H1 (cell line): ENCODE data around the gene FASLG. TPM values are rescaled to one million over a fixed set of nuclear protein-coding genes. Genes with fewer than 3 reads are reported as not detected.

ENCODE experiments used
- CTCF ChIA-PET: fragments of 300-600 bp; sonication (Branson Sonifier 250); formaldehyde crosslinking; loops from one replicate; lab custom pipeline; 2021; ENCODE audit not compliant: partially characterized antibody; lab: Charles Lee
- POLR2A ChIA-PET: fragments of 300-600 bp; sonication (Branson Sonifier 250); formaldehyde crosslinking; loops from one replicate; lab custom pipeline; 2021; ENCODE audit warnings: inconsistent platforms; ENCODE audit not compliant: partially characterized antibody; lab: Charles Lee
- DNase-seq, 2 experiments: peaks; one replicate each; pipeline versions ENCODE4 v3.0.0 to v3.0.0-alpha.2; 2010 to 2022; ENCODE audit warnings: low spot score in 2 of 2, low read depth in 1 of 2, mixed read lengths in 1 of 2
- FAIRE-seq: peaks from 2 replicates; lab custom pipeline; 2011; peaks lifted over from hg19 to GRCh38; lab: Jason Lieb, UNC
- H2AFZ ChIP-seq: 2 replicates; pipeline ENCODE4 v1.8.1; 2012; ENCODE audit warnings: low read length, inconsistent platforms
- H2AK5ac ChIP-seq: 2 replicates; pipeline ENCODE4 v1.6.1; 2013; ENCODE audit warnings: low read depth, low read length
- H2BK120ac ChIP-seq: replicated peaks from 2 replicates; pipeline ENCODE3; 2013; ENCODE audit warnings: low read depth, low read length, inconsistent platforms
- H2BK12ac ChIP-seq: 2 replicates; pipeline ENCODE4 v1.6.1; 2013; ENCODE audit warnings: low read depth, low read length
- H2BK15ac ChIP-seq: 2 replicates; pipeline ENCODE4 v1.6.1; 2013; ENCODE audit warnings: low read length
- H2BK20ac ChIP-seq: 2 replicates; pipeline ENCODE4 v1.6.1; 2013; ENCODE audit warnings: low read length
- H2BK5ac ChIP-seq: 2 replicates; pipeline ENCODE4 v1.6.1; 2013; ENCODE audit warnings: low read depth, low read length
- H3K14ac ChIP-seq: 2 replicates; pipeline ENCODE4 v1.6.1; 2013; ENCODE audit warnings: inconsistent platforms; ENCODE audit not compliant: insufficient read length
- H3K18ac ChIP-seq: 2 replicates; pipeline ENCODE4 v1.6.1; 2013; ENCODE audit warnings: low read length; ENCODE audit errors: extremely low read depth
- H3K23ac ChIP-seq: 2 replicates; pipeline ENCODE4 v1.6.1; 2013; ENCODE audit warnings: inconsistent platforms; ENCODE audit not compliant: insufficient read length
- H3K23me2 ChIP-seq: 2 replicates; pipeline ENCODE4 v1.6.1; 2013; ENCODE audit warnings: low read depth, low read length
- H3K27ac ChIP-seq: 2 replicates; pipeline ENCODE4 v1.6.1; 2011; ENCODE audit warnings: low read depth, low read length, inconsistent platforms
- H3K27me3 ChIP-seq, 4 experiments: replicated peaks in 1 of 4; 1 replicate in 1 of 4; 2 replicates in 3 of 4; pipeline versions ENCODE4 v1.6.1 to v1.8.1; 2011 to 2013; ENCODE audit warnings: low read length in 3 of 4, mild to moderate bottlenecking in 3 of 4, inconsistent platforms in 2 of 4, mixed read lengths in 2 of 4, moderate library complexity in 1 of 4; ENCODE audit not compliant: control insufficient read depth in 3 of 4, insufficient read depth in 3 of 4; ENCODE audit errors: extremely low read depth in 1 of 4
- H3K36me3 ChIP-seq, 4 experiments: 2 replicates each; pipeline versions ENCODE4 v1.6.1 to v1.8.1; 2011 to 2013; ENCODE audit warnings: mild to moderate bottlenecking in 4 of 4, low read length in 3 of 4, moderate library complexity in 2 of 4, control low read depth in 1 of 4, inconsistent platforms in 1 of 4; ENCODE audit not compliant: insufficient read depth in 4 of 4, control insufficient read depth in 2 of 4
- H3K4ac ChIP-seq: replicated peaks from 2 replicates; pipeline ENCODE3; 2013; ENCODE audit warnings: low read length, low read depth, mixed read lengths, inconsistent platforms; ENCODE audit not compliant: insufficient read length
- H3K4me1 ChIP-seq, 4 experiments: replicated peaks in 1 of 4; 1 replicate in 1 of 4; 2 replicates in 3 of 4; pipeline versions ENCODE4 v1.6.1 to v1.8.1; 2011 to 2013; ENCODE audit warnings: low read length in 3 of 4, inconsistent platforms in 2 of 4, mixed read lengths in 1 of 4; ENCODE audit not compliant: insufficient read depth in 4 of 4, control insufficient read depth in 3 of 4
- H3K4me2 ChIP-seq, 2 experiments: 2 replicates each; pipeline versions ENCODE4 v1.6.1 to v1.8.1; 2011 to 2013; ENCODE audit warnings: low read depth in 2 of 2, low read length in 2 of 2, control low read depth in 1 of 2, inconsistent platforms in 1 of 2, mild to moderate bottlenecking in 1 of 2; ENCODE audit not compliant: insufficient read depth in 1 of 2
- H3K4me3 ChIP-seq, 4 experiments: fragments of 200-600, 300-600 bp in 1 of 4; sonication (generic), shearing (Covaris generic), sonication (Bioruptor Twin) in 1 of 4; 2 replicates each; pipeline versions ENCODE4 v1.5.1 to v1.8.1; 2011 to 2016; ENCODE audit warnings: low read length in 4 of 4, low read depth in 3 of 4, control low read depth in 2 of 4, inconsistent platforms in 2 of 4, mild to moderate bottlenecking in 2 of 4, mixed read lengths in 1 of 4, moderate library complexity in 1 of 4; ENCODE audit not compliant: insufficient read depth in 2 of 4; ENCODE audit errors: extremely low read depth in 1 of 4
- H3K56ac ChIP-seq: replicated peaks from 2 replicates; pipeline ENCODE3; 2013; ENCODE audit warnings: low read depth, mild to moderate bottlenecking, mixed read lengths, low read length, inconsistent platforms; ENCODE audit not compliant: insufficient read length
- H3K79me1 ChIP-seq: 2 replicates; pipeline ENCODE4 v1.6.1; 2013; ENCODE audit warnings: low read depth, low read length, control low read depth
- H3K79me2 ChIP-seq, 2 experiments: 2 replicates each; pipeline versions ENCODE4 v1.6.1 to v1.8.1; 2012 to 2013; ENCODE audit warnings: low read length in 2 of 2, mild to moderate bottlenecking in 2 of 2, inconsistent platforms in 1 of 2; ENCODE audit not compliant: insufficient read depth in 2 of 2, control insufficient read depth in 1 of 2
- H3K9ac ChIP-seq, 4 experiments: replicated peaks in 1 of 4; 1 replicate in 1 of 4; 2 replicates in 3 of 4; pipeline versions ENCODE4 v1.6.1 to v1.8.1; 2011 to 2013; ENCODE audit warnings: low read depth in 3 of 4, low read length in 3 of 4, control low read depth in 2 of 4, mild to moderate bottlenecking in 2 of 4, moderate library complexity in 2 of 4, inconsistent platforms in 1 of 4; ENCODE audit errors: extremely low read depth in 1 of 4
- H3K9me3 ChIP-seq, 2 experiments: 2 replicates each; pipeline versions ENCODE4 v1.6.1 to v1.8.1; 2012 to 2013; ENCODE audit warnings: mild to moderate bottlenecking in 2 of 2, moderate library complexity in 2 of 2, control low read depth in 1 of 2, inconsistent platforms in 1 of 2, low read depth in 1 of 2, low read length in 1 of 2, mixed read lengths in 1 of 2; ENCODE audit not compliant: insufficient read depth in 2 of 2
- H4K20me1 ChIP-seq, 2 experiments: replicated peaks in 1 of 2; 2 replicates each; pipeline versions ENCODE3 to v1.8.1; 2011 to 2013; ENCODE audit warnings: inconsistent platforms in 2 of 2, low read length in 2 of 2, mild to moderate bottlenecking in 1 of 2; ENCODE audit not compliant: insufficient read depth in 2 of 2, control insufficient read depth in 1 of 2
- H4K5ac ChIP-seq: 2 replicates; pipeline ENCODE4 v1.6.1; 2013; ENCODE audit warnings: low read length, low read depth, mixed read lengths, inconsistent platforms; ENCODE audit not compliant: insufficient read length
- H4K8ac ChIP-seq: 2 replicates; pipeline ENCODE4 v1.8.0; 2013; ENCODE audit warnings: mild to moderate bottlenecking, moderate library complexity, low read length, inconsistent platforms; ENCODE audit not compliant: insufficient read depth; ENCODE audit errors: extremely low read depth
- H4K91ac ChIP-seq: replicated peaks from 2 replicates; pipeline ENCODE3; 2013; ENCODE audit warnings: low read length, mixed read lengths, inconsistent platforms; ENCODE audit not compliant: insufficient read length
- CEBPB ChIP-seq: IDR thresholded peaks from 2 replicates; pipeline ENCODE4 v1.6.1; 2012; ENCODE audit warnings: low read depth, low read length
- EGR1 ChIP-seq: IDR thresholded peaks from 2 replicates; pipeline ENCODE4 v1.6.1; 2011; ENCODE audit warnings: low read depth, low read length, borderline replicate concordance
- KDM4A ChIP-seq: IDR thresholded peaks from one replicate; pipeline ENCODE4 v1.7.1; 2012; ENCODE audit warnings: low read depth, mild to moderate bottlenecking, moderate library complexity, low read length, inconsistent platforms; ENCODE audit not compliant: severe bottlenecking
- SIX5 ChIP-seq: IDR thresholded peaks from 2 replicates; pipeline ENCODE4 v1.6.1; 2011; ENCODE audit warnings: mild to moderate bottlenecking, low read depth, low read length
- WGBS, 2 experiments: shearing (Covaris generic) in 1 of 2; methylation state at CpG; one replicate each; pipeline versions ENCODE4 v1.1.6 to v1.1.7; 2013 to 2015; ENCODE audit warnings: low lambda C conversion rate in 2 of 2, mixed read lengths in 2 of 2, inconsistent platforms in 1 of 2, low coverage in 1 of 2, missing lambda C conversion rate in 1 of 2; ENCODE audit not compliant: insufficient replicate concordance in 2 of 2, insufficient coverage in 1 of 2, insufficient read length in 1 of 2; ENCODE audit errors: extremely low coverage in 1 of 2, missing lambda C conversion rate in 1 of 2; 5-methylcytosine and 5-hydroxymethylcytosine counted together
- polyA plus RNA-seq, 7 experiments: library from polyadenylated mRNA; depleted of rRNA in 3 of 7; stranded (reverse) in 5 of 7; unstranded in 2 of 7; fragments of >200 nt in 5 of 7; fragments of 200-250 nt in 2 of 7; gene quantifications; 1 replicate in 5 of 7; 2 replicates in 1 of 7; 4 replicates in 1 of 7; pipeline versions ENCODE4 v1.2.1 to v1.2.3, GENCODE V29; 2011 to 2013; ENCODE audit warnings: missing spikeins in 2 of 7, mixed read lengths in 2 of 7
- total RNA-seq: library from RNA; stranded (reverse); fragmentation: NEBNext Ultra II Directional; extraction: Animal tissue kit (Norgen Biotek cat#: 25700); gene quantifications from 2 replicates; pipeline ENCODE4 v1.2.1, GENCODE V29; 2021

FASLG gene
- total and polyA plus RNA-seq, 2 of the 8 experiments (the other 6 are each of a cell fraction or from before 2014, with no cell fraction given) = not detected

DNA sequence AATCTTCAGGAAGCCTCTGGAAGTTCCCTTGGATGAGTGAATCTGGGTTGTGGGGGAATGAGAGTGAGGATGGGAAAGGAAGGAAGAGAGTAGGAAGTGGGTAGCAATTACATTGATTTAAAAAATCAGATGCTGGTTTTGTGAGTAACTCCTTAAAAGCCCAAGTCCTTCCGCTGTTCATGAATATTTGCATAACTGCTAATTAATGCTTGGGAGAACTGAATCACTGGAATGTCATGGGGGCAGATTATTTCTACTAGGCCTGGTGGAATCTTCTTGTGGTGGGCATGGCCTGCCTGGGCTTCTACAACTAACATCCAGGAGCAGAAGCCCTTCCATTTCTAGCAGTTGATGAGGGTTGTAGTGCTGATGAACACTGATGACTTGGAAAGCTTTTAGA lies 52.7 kb downstream of the FASLG start:
- Histone ChIP-seq H4K91ac (no peak overlapping the region), H3K23ac (no peak overlapping the region), H3K79me1 (no peaks in the 10 kb centered on the region), H2BK20ac (no peak overlapping the region), H4K20me1 (no peaks in the 10 kb centered on the region), H4K5ac (no peak overlapping the region), H3K4me1 (peaks cover 0 to 5% (median 0%) of the 10 kb centered on the region in 4 experiments; a peak in 1 of 7 replicates), H2BK5ac (no peak overlapping the region), H3K4me3 (no peak overlapping the region), H3K9ac (no peak overlapping the region), H3K27me3 (no peaks in the 10 kb centered on the region), H3K14ac (no peak overlapping the region), H3K56ac (no peak overlapping the region), H3K4ac (no peak overlapping the region), H3K18ac (no peak overlapping the region), H2BK12ac (no peak overlapping the region), H3K27ac (no peak overlapping the region), H2AK5ac (no peak overlapping the region), H3K4me2 (no peak overlapping the region), H3K23me2 (peaks cover 1% of the 10 kb centered on the region; the same call in 1 of the 2 replicates), H2AFZ (no peak overlapping the region), H2BK120ac (no peak overlapping the region), H2BK15ac (no peak overlapping the region), H3K9me3 (no peaks in the 10 kb centered on the region), H4K8ac (no peak overlapping the region), H3K36me3 (no peaks in the 10 kb centered on the region), H3K79me2 (no peaks in the 10 kb centered on the region)
- FAIRE-seq (no peak), DNase-seq (no peak)
- 87% methylated on average over 1 of the region's 1 CpG; no CpG with 5 or more reads in 1 of the 2 experiments for WGBS, 2 experiments
- POLR2A ChIA-PET = no interaction called here
- TF ChIP-seq CEBPB = no peak
- no peak for TF ChIP-seq KDM4A
- no peak for TF ChIP-seq EGR1
- no peak for TF ChIP-seq SIX5
- CTCF ChIA-PET = interaction anchor here (3.6 kb wide), 1 partner anchor 101 kb away, joined by 17 read pairs; no protein-coding TSS in a partner anchor
